T-helper 1 cell treated with Interleukin-12 subunit alpha and Interleukin-12 subunit beta and Interleukin-4 antibody, amounts not matched to agents 30 μg/mL and 1 μg/mL, for 36 hours (primary cell): Measurements from ENCODE around the gene C16orf82.

Experiments used
- H3K27ac Mint-ChIP-seq: one replicate; pipeline ENCODE4 v1.8.0; 2021; ENCODE audit warnings: mild to moderate bottlenecking, mixed read lengths
- H3K27me3 Mint-ChIP-seq: one replicate; pipeline ENCODE4 v1.8.0; 2021; ENCODE audit warnings: low read depth, mixed read lengths
- H3K36me3 Mint-ChIP-seq: one replicate; pipeline ENCODE4 v1.8.0; 2021; ENCODE audit warnings: low read depth, mixed read lengths
- H3K4me1 Mint-ChIP-seq: one replicate; pipeline ENCODE4 v1.8.0; 2021; ENCODE audit warnings: low read depth, mixed read lengths
- H3K4me3 Mint-ChIP-seq: one replicate; pipeline ENCODE4 v1.8.0; 2021; ENCODE audit warnings: mild to moderate bottlenecking, moderate library complexity, mixed read lengths
- H3K9me3 Mint-ChIP-seq: one replicate; pipeline ENCODE4 v1.8.0; 2021; ENCODE audit warnings: mixed read lengths

The C16orf82 gene

GRCh38 chr16:27066668-27067537 is at the start of gene C16orf82:
TSS of gene C16orf82 (plus strand) at chr16:27066927.
- no peaks in the 10 kb centered on the region for H3K9me3 Mint-ChIP-seq
- peaks cover 3% of the 10 kb centered on the region for H3K27me3 Mint-ChIP-seq
- H3K4me3 Mint-ChIP-seq = no peak within 1 kb of the TSS
- no peaks in the 10 kb centered on the region for H3K36me3 Mint-ChIP-seq
- no peaks in the 10 kb centered on the region for H3K4me1 Mint-ChIP-seq
- no peak within 1 kb of the TSS for H3K27ac Mint-ChIP-seq

GRCh38 chr16:27020031-27020430 is 46.7 kb upstream of the C16orf82 start:
- Mint-ChIP-seq H3K27ac (no peak overlapping the region), H3K9me3 (no peaks in the 10 kb centered on the region), H3K27me3 (no peaks in the 10 kb centered on the region), H3K4me1 (no peaks in the 10 kb centered on the region), H3K4me3 (no peak overlapping the region), H3K36me3 (no peaks in the 10 kb centered on the region)

GRCh38 chr16:27024010-27024409 is 42.7 kb upstream of the C16orf82 start:
- Mint-ChIP-seq H3K4me3 (no peak overlapping the region), H3K9me3 (no peaks in the 10 kb centered on the region), H3K27ac (no peak overlapping the region), H3K36me3 (no peaks in the 10 kb centered on the region), H3K27me3 (no peaks in the 10 kb centered on the region), H3K4me1 (no peaks in the 10 kb centered on the region)

GRCh38 chr16:27025581-27025980 is 41.1 kb upstream of the C16orf82 start:
- Mint-ChIP-seq H3K36me3 (no peaks in the 10 kb centered on the region), H3K4me1 (no peaks in the 10 kb centered on the region), H3K9me3 (no peaks in the 10 kb centered on the region), H3K27me3 (no peaks in the 10 kb centered on the region), H3K4me3 (no peak overlapping the region), H3K27ac (no peak overlapping the region)

DNA sequence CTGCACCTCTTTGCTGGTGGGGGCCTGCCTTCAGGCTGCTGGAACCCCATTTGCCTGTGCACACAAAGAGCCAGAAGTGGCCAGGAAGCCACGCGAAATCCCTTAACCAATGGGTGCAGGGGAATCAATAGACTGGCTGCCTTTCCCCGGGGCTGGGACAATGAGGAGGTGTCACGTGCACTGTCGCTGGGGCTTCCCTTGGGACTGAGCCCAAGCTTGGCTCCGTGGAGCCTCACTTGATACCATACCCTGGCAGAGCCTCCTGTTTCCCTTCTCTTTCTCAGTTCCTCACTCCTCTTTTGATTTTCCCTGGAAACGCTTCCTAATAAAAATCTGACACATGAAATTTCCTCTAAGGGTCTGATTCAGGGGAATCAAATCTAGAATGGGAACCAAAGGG is 38.8 kb upstream of the C16orf82 start:
- Mint-ChIP-seq H3K9me3 (no peaks in the 10 kb centered on the region), H3K4me3 (no peak overlapping the region), H3K4me1 (no peaks in the 10 kb centered on the region), H3K27ac (no peak overlapping the region), H3K27me3 (no peaks in the 10 kb centered on the region), H3K36me3 (no peaks in the 10 kb centered on the region)

- no peak overlapping the region for H3K27ac Mint-ChIP-seq
- no peaks in the 10 kb centered on the region for H3K4me1 Mint-ChIP-seq
- no peaks in the 10 kb centered on the region for H3K27me3 Mint-ChIP-seq
- H3K9me3 Mint-ChIP-seq = no peaks in the 10 kb centered on the region
- no peaks in the 10 kb centered on the region for H3K36me3 Mint-ChIP-seq
- no peak overlapping the region for H3K4me3 Mint-ChIP-seq
Measured at GRCh38 chr16:27028591-27029110, 38.1 kb upstream of the C16orf82 start.

DNA sequence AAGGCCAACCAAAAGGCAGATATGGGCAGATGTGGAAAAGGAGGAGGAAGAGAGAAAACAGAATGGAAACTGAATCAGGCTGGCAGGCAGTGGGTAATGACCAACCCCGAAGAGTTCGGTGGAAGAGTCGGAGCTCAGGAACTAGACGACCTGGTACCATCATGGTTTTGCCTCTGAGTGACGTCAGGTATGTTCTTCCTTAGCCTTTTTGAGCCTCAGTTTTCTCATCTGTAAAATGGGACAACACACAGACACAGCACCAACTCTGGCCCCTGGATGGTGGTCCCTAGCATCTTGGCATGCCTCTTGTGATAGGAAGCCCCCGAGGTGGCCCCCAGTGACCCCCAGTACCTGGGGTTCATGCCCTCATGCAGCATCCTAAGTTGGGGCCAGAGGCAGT is 37.2 kb upstream of the C16orf82 start:
- no peak overlapping the region for H3K4me3 Mint-ChIP-seq
- no peaks in the 10 kb centered on the region for H3K9me3 Mint-ChIP-seq
- H3K27me3 Mint-ChIP-seq = no peaks in the 10 kb centered on the region
- H3K36me3 Mint-ChIP-seq = no peaks in the 10 kb centered on the region
- H3K4me1 Mint-ChIP-seq = no peaks in the 10 kb centered on the region
- H3K27ac Mint-ChIP-seq = no peak overlapping the region

GRCh38 chr16:27033281-27033979 is 33.3 kb upstream of the C16orf82 start:
- Mint-ChIP-seq H3K27ac (no peak overlapping the region), H3K9me3 (no peaks in the 10 kb centered on the region), H3K36me3 (no peaks in the 10 kb centered on the region), H3K4me1 (no peaks in the 10 kb centered on the region), H3K27me3 (peaks cover 12% of the 10 kb centered on the region), H3K4me3 (no peak overlapping the region)

DNA sequence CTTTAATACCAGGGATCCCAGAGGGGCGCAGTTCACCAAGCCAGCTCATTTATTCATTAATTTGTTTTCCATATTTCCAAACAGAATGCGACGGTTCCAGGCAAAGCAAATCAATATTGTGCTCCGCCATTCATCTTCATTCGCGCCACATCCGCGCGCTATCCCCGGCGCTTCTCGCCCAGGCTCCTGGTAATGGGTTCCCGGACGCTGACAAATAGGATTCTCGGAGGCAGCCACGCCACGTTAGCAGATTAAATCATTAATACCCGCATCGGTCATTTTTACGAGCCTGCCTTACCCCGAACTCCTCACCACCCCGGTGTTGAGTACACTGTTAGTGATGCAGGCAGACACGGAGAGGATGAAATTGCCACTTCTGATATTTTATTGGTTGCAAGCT is 26.0 kb upstream of the C16orf82 start:
- Mint-ChIP-seq H3K4me1 (no peaks in the 10 kb centered on the region), H3K36me3 (no peaks in the 10 kb centered on the region), H3K4me3 (no peak overlapping the region), H3K9me3 (no peaks in the 10 kb centered on the region), H3K27me3 (peaks cover 12% of the 10 kb centered on the region), H3K27ac (no peak overlapping the region)

DNA sequence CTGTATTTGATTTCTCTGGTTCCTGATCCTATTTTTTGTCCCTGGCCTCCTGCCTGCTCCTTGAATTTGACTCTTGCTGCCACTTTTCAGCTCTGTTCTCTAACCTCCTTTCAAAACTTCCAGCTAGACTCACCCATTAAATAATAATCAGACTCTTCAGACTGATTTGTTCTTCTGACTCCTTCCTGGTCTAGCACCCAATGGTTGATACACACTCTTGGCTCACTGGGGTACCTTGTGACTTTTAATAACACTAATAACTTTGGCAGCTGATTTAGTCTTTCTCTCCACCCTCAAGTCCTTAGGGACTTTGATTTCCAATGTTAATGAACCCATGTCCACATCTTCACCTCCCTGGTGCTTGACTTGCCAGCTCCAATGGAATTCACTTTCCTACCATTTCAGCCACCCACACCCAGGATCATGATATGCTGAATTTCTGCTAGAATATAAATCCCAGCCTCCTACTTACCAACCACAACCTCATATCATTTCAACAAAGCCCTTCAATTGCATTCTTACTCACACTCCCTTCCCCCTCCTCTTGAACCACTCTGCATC is 19.7 kb upstream of the C16orf82 start:
- Mint-ChIP-seq H3K36me3 (no peaks in the 10 kb centered on the region), H3K4me1 (no peaks in the 10 kb centered on the region), H3K9me3 (no peaks in the 10 kb centered on the region), H3K4me3 (no peak overlapping the region), H3K27ac (no peak overlapping the region), H3K27me3 (no peaks in the 10 kb centered on the region)

DNA sequence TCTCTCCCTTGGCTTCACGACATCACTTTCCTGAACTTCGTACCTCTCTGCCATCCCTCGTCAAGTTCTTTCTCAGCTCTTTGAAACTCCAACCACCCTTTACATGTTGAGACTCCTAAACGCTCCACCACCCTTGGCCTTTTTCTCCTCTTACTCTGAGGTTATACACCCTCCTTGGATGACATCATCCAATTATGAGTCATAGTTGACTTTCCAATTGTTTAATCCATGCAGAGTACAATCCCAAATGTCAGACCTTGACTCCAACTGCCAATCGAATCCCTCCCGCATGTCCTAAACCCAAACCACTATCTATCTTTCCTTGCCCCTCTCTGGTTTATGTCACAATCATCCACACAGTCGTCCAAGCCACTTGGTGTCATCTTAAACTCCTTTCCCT is 18.4 kb upstream of the C16orf82 start:
- Mint-ChIP-seq H3K27me3 (no peaks in the 10 kb centered on the region), H3K9me3 (no peaks in the 10 kb centered on the region), H3K36me3 (no peaks in the 10 kb centered on the region)

GRCh38 chr16:27049117-27049516 is 17.6 kb upstream of the C16orf82 start:
- Mint-ChIP-seq H3K4me3 (no peak overlapping the region), H3K36me3 (no peaks in the 10 kb centered on the region), H3K4me1 (no peaks in the 10 kb centered on the region), H3K9me3 (no peaks in the 10 kb centered on the region), H3K27ac (no peak overlapping the region), H3K27me3 (no peaks in the 10 kb centered on the region)

More for the DNA sequence above, 18.4 kb upstream of the C16orf82 start:
- H3K4me3 Mint-ChIP-seq = no peak overlapping the region
- no peak overlapping the region for H3K27ac Mint-ChIP-seq
- no peaks in the 10 kb centered on the region for H3K4me1 Mint-ChIP-seq

- Mint-ChIP-seq H3K9me3 (no peaks in the 10 kb centered on the region), H3K4me1 (no peaks in the 10 kb centered on the region), H3K27ac (no peak overlapping the region), H3K4me3 (no peak overlapping the region), H3K36me3 (no peaks in the 10 kb centered on the region), H3K27me3 (no peaks in the 10 kb centered on the region)
Measured at GRCh38 chr16:27052007-27052406, 14.7 kb upstream of the C16orf82 start.

DNA sequence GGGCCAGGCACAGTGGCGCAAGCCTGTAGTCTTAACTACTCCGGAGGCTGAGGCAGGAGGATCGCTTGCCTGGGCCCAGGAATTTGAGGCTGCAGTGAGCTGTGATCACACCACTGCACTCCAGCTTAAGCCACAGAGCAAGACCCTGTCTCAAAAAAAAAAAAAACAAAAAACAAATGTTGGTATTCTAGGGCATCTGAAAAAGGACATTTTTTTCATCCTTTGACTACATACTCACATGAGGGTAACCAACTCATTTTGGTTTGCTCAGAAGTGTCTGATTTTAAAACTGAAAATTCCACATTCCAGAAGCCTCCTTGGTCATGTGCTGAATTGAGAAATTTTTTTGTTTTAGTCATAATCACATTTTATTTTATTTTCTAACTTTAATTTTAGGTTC is 12.7 kb upstream of the C16orf82 start:
- Mint-ChIP-seq H3K36me3 (no peaks in the 10 kb centered on the region), H3K27ac (no peak overlapping the region), H3K9me3 (no peaks in the 10 kb centered on the region), H3K4me3 (no peak overlapping the region), H3K27me3 (no peaks in the 10 kb centered on the region), H3K4me1 (no peaks in the 10 kb centered on the region)

DNA sequence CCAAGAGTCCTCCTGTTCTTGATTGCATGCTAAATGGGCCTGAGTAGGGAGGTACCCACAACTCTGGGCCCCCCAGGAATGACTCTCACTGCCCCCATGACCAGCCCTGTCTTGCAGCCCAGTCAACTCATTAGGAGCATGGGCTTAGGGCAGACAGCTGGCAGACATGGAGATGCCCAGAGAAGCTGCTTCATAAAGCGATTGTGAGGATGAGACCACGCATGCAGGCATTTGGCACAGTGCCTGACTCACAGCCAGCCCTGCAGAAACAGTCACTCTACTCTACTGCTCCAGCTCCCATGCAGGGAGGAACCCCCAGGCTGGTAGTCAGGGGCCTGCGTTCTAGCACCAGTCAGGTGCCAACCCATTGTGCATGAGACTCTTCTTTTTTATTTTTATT is 8.4 kb upstream of the C16orf82 start:
- Mint-ChIP-seq H3K9me3 (no peaks in the 10 kb centered on the region), H3K27ac (no peak overlapping the region), H3K4me3 (no peak overlapping the region), H3K4me1 (no peaks in the 10 kb centered on the region), H3K36me3 (no peaks in the 10 kb centered on the region), H3K27me3 (no peaks in the 10 kb centered on the region)
